SK-N-SH treated with all-trans-retinoic acid at 6 μM for 48 hours (cell line): ENCODE data around the gene BCORL1.

Source experiments
- ATAC-seq: fragments of 200-7000 bp; cut with Tn5 transposase; 3 replicates; pipeline ENCODE4 v1.9.1; 2020; ENCODE audit warnings: mild to moderate bottlenecking, moderate library complexity
- ARNTL ChIP-seq: fragments of 450-650 bp; formaldehyde crosslinking; IDR thresholded peaks from 2 replicates; pipeline ENCODE4 v1.5.0; 2020; ENCODE audit warnings: low read depth, mild to moderate bottlenecking, moderate library complexity, borderline replicate concordance
- BACH2 ChIP-seq: fragments of 250-450 bp; sonication (Bioruptor Pico); IDR thresholded peaks from 2 replicates; pipeline ENCODE4 v1.9.0; 2021; ENCODE audit warnings: mild to moderate bottlenecking, borderline replicate concordance
- CREB5 ChIP-seq: fragments of 250-450 bp; sonication (Bioruptor Pico); IDR thresholded peaks from 2 replicates; pipeline ENCODE4 v1.5.1; 2020; ENCODE audit warnings: low read depth, mild to moderate bottlenecking, moderate library complexity
- CSDC2 ChIP-seq: fragments of 250-450 bp; sonication (Bioruptor Pico); IDR thresholded peaks from 2 replicates; pipeline ENCODE4 v1.5.0; 2020; ENCODE audit warnings: mild to moderate bottlenecking, moderate library complexity
- CSRNP3 ChIP-seq: fragments of 250-450 bp; sonication (Bioruptor Pico); IDR thresholded peaks from 2 replicates; pipeline ENCODE4 v1.5.1; 2021; ENCODE audit warnings: mild to moderate bottlenecking, moderate library complexity
- ESRRG ChIP-seq: fragments of 250-450 bp; sonication (Bioruptor Pico); IDR thresholded peaks from 2 replicates; pipeline ENCODE4 v1.6.1; 2021; ENCODE audit warnings: mild to moderate bottlenecking
- GLIS3 ChIP-seq: fragments of 250-450 bp; sonication (Bioruptor Pico); IDR thresholded peaks from 2 replicates; pipeline ENCODE4 v1.5.0; 2020; ENCODE audit warnings: mild to moderate bottlenecking, moderate library complexity
- ISL1 ChIP-seq: fragments of 250-450 bp; sonication (Bioruptor Pico); IDR thresholded peaks from 2 replicates; pipeline ENCODE4 v2.1.2; 2022; ENCODE audit warnings: mild to moderate bottlenecking, moderate library complexity
- OSR1 ChIP-seq: fragments of 250-450 bp; sonication (Bioruptor Pico); IDR thresholded peaks from 2 replicates; pipeline ENCODE4 v1.8.0; 2022; ENCODE audit warnings: moderate library complexity, mild to moderate bottlenecking, inconsistent platforms
- PPARA ChIP-seq: fragments of 250-450 bp; sonication (Bioruptor Pico); IDR thresholded peaks from 2 replicates; pipeline ENCODE4 v1.5.0; 2020; ENCODE audit warnings: mild to moderate bottlenecking, borderline replicate concordance
- RARB ChIP-seq: fragments of 250-450 bp; sonication (Bioruptor Pico); IDR thresholded peaks from 2 replicates; pipeline ENCODE4 v1.8.0; 2021; ENCODE audit warnings: mild to moderate bottlenecking, moderate library complexity
- SNAI2 ChIP-seq: fragments of 250-450 bp; sonication (Bioruptor Pico); IDR thresholded peaks from 2 replicates; pipeline ENCODE4 v1.5.0; 2020; ENCODE audit warnings: mild to moderate bottlenecking, moderate library complexity
- TCF4 ChIP-seq: fragments of 250-450 bp; sonication (Bioruptor Pico); IDR thresholded peaks from 2 replicates; pipeline ENCODE4 v1.8.0; 2021; ENCODE audit warnings: mild to moderate bottlenecking, moderate library complexity, borderline replicate concordance
- TOX ChIP-seq: fragments of 250-450 bp; sonication (Bioruptor Pico); IDR thresholded peaks from 2 replicates; pipeline ENCODE4 v1.8.0; 2021; ENCODE audit warnings: mild to moderate bottlenecking, moderate library complexity, borderline replicate concordance
- ZC3H10 ChIP-seq: fragments of 250-450 bp; sonication (Bioruptor Pico); IDR thresholded peaks from 2 replicates; pipeline ENCODE4 v1.5.1; 2021; ENCODE audit warnings: mild to moderate bottlenecking, moderate library complexity
- ZFP3 ChIP-seq: fragments of 250-450 bp; sonication (Bioruptor Pico); IDR thresholded peaks from 2 replicates; pipeline ENCODE4 v1.5.0; 2020; ENCODE audit warnings: mild to moderate bottlenecking, moderate library complexity
- ZFP30 ChIP-seq: fragments of 450-650 bp; formaldehyde crosslinking; IDR thresholded peaks from 2 replicates; pipeline ENCODE4 v1.5.0; 2022; ENCODE audit warnings: mild to moderate bottlenecking, moderate library complexity
- ZNF565 ChIP-seq: fragments of 450-650 bp; formaldehyde crosslinking; conservative IDR thresholded peaks from 2 replicates; pipeline ENCODE4 v1.5.0; 2020; ENCODE audit warnings: low read depth, mild to moderate bottlenecking, moderate library complexity
- ZNF70 ChIP-seq: fragments of 450-650 bp; formaldehyde crosslinking; IDR thresholded peaks from 2 replicates; pipeline ENCODE4 v1.5.0; 2020; ENCODE audit warnings: mild to moderate bottlenecking, moderate library complexity
- TF ChIP-seq, protein P1 (sequence below): fragments of 250-450 bp; sonication (Bioruptor Pico); IDR thresholded peaks from 2 replicates; pipeline ENCODE4 v1.8.0; 2021; ENCODE audit warnings: low read depth, mild to moderate bottlenecking, moderate library complexity, borderline replicate concordance
- TF ChIP-seq, protein P2 (sequence below): fragments of 250-450 bp; sonication (Bioruptor Pico); IDR thresholded peaks from 2 replicates; pipeline ENCODE4 v1.5.0; 2020; ENCODE audit warnings: mild to moderate bottlenecking, moderate library complexity

The BCORL1 gene

DNA sequence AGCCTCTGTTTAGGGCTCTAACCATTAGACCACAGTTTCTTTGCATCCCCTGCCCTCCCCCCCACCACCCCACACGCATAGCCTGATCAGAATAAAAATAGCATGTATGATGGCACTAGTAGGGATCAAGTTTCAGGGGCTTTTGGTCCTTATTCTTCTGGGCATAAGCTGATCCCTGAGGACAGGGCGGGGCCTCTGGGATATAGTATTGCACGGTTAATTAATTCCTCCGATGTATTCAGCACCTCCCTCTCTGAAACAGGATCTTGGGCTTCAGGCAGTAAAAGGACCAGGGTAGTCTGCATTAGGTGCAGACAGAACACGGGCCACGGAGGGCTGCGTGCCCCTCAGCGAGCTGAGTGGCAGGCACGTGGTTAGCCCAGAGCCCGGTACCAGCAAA lies 70.8 kb downstream of the BCORL1 start:
- ATAC-seq = no peak

DNA sequence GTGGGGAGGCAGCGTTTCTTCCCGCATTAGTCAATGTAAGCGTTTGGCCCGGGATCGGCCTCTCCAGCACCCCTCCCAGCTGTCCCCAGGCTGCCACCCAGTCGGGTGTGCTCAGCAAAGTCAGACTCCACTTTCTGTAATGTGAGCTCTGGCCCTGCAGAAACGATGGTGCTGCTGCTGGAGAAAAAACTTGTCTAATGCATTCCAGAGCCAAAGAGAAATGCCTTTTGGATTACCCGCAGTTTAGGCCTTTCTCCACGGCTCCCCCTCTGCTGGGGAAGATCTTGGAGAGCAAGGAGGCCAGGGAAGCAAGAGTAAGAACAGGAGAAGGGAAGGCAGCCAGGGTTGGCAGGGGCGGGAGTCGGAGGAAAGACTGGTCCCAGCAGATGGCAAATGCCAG lies 72.7 kb downstream of the BCORL1 start:
- TF ChIP-seq PPARA (CRISPR knock-in tag) (no peak), ESRRG (CRISPR knock-in tag) (no peak)
- TF ChIP-seq, all 23 proteins: peak for 0
- ATAC-seq = peak; percentile 82

More for the DNA sequence above, 70.8 kb downstream of the BCORL1 start:
- TF ChIP-seq ZNF70 (CRISPR knock-in tag) (no peak), GLIS3 (no peak), SNAI2 (CRISPR knock-in tag) (no peak), CREB5 (CRISPR knock-in tag) (no peak), ISL1 (no peak), CSDC2 (no peak), ZFP3 (CRISPR knock-in tag) (no peak), TCF4 (CRISPR knock-in tag) (no peak), RARB (CRISPR knock-in tag) (no peak), ZC3H10 (CRISPR knock-in tag) (no peak), ESRRG (CRISPR knock-in tag) (no peak), ZNF565 (CRISPR knock-in tag) (no peak), CSRNP3 (CRISPR knock-in tag) (no peak)
- TF ChIP-seq, protein P1, sequence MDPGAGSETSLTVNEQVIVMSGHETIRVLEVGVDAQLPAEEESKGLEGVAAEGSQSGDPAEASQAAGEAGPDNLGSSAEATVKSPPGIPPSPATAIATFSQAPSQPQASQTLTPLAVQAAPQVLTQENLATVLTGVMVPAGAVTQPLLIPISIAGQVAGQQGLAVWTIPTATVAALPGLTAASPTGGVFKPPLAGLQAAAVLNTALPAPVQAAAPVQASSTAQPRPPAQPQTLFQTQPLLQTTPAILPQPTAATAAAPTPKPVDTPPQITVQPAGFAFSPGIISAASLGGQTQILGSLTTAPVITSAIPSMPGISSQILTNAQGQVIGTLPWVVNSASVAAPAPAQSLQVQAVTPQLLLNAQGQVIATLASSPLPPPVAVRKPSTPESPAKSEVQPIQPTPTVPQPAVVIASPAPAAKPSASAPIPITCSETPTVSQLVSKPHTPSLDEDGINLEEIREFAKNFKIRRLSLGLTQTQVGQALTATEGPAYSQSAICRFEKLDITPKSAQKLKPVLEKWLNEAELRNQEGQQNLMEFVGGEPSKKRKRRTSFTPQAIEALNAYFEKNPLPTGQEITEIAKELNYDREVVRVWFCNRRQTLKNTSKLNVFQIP = no peak
- TF ChIP-seq, protein P2, sequence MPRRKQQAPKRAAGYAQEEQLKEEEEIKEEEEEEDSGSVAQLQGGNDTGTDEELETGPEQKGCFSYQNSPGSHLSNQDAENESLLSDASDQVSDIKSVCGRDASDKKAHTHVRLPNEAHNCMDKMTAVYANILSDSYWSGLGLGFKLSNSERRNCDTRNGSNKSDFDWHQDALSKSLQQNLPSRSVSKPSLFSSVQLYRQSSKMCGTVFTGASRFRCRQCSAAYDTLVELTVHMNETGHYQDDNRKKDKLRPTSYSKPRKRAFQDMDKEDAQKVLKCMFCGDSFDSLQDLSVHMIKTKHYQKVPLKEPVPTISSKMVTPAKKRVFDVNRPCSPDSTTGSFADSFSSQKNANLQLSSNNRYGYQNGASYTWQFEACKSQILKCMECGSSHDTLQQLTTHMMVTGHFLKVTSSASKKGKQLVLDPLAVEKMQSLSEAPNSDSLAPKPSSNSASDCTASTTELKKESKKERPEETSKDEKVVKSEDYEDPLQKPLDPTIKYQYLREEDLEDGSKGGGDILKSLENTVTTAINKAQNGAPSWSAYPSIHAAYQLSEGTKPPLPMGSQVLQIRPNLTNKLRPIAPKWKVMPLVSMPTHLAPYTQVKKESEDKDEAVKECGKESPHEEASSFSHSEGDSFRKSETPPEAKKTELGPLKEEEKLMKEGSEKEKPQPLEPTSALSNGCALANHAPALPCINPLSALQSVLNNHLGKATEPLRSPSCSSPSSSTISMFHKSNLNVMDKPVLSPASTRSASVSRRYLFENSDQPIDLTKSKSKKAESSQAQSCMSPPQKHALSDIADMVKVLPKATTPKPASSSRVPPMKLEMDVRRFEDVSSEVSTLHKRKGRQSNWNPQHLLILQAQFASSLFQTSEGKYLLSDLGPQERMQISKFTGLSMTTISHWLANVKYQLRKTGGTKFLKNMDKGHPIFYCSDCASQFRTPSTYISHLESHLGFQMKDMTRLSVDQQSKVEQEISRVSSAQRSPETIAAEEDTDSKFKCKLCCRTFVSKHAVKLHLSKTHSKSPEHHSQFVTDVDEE (CRISPR knock-in tag) = no peak

DNA sequence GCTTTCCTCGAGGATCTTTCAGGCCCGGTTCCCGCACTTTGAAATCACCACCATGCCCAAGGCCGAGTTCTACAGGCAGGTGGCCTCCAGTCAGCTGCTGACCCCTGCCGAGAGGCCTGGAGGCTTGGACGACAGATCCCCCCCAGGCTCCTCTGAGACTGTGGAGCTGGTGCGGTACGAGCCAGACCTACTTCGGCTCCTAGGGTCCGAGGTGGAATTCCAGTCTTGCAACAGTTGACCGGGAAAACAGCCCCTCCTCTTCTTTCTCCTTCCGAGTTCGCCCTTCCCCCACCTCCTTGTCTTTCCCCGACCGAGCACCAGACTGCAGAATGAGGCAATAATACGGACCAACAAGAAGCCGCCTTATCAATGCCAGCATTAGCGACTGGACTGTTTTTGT lies 73.5 kb downstream of the BCORL1 start:
- TF ChIP-seq TCF4 (CRISPR knock-in tag) (no peak), BACH2 (no peak)
- TF ChIP-seq, protein P1 = no peak
- ATAC-seq = no peak

- TF ChIP-seq SNAI2 (CRISPR knock-in tag) = no peak
- TF ChIP-seq ZFP3 (CRISPR knock-in tag) = no peak
- TF ChIP-seq TCF4 (CRISPR knock-in tag) = no peak
- no peak for TF ChIP-seq TOX
- no peak for TF ChIP-seq ZFP30 (CRISPR knock-in tag)
- TF ChIP-seq OSR1 (CRISPR knock-in tag) = no peak
- TF ChIP-seq ARNTL = no peak
- no peak for TF ChIP-seq RARB (CRISPR knock-in tag)
- TF ChIP-seq GLIS3 = no peak
- TF ChIP-seq, protein P2 (CRISPR knock-in tag) = no peak
- no peak for TF ChIP-seq CSDC2
- ATAC-seq = no peak
Measured at GRCh38 chrX:130057209-130057608, 74.8 kb downstream of the BCORL1 start.
